HEK293 (cell line): Measurements from ENCODE around the gene LASP1NB.

ENCODE experiments used
- CTCF ChIA-PET: fragments of 350-600 bp; formaldehyde crosslinking; extraction: SDS; loops from one replicate; lab custom pipeline; 2021; ENCODE audit warnings: antibody characterized with exemption; lab: Yijun Ruan, JAX
- POLR2A ChIA-PET: fragments of 300-600 bp; formaldehyde crosslinking; extraction: SDS; loops from one replicate; lab custom pipeline; 2020; ENCODE audit warnings: antibody characterized with exemption, inconsistent platforms; lab: Yijun Ruan, JAX
- H3K27ac ChIP-seq: fragments of 200-500 bp; sonication (Bioruptor generic); 2 replicates; pipeline ENCODE4 v1.5.1; 2014; ENCODE audit warnings: low read depth, low read length, control low read depth, inconsistent platforms; ENCODE audit errors: extremely low read depth
- H3K36me3 ChIP-seq, 2 experiments: fragments of 200-500 bp in 1 of 2; sonication (Bioruptor generic) in 1 of 2; 1 replicate in 1 of 2; 2 replicates in 1 of 2; pipeline ENCODE4 v1.5.1; 2014 to 2017; ENCODE audit warnings: inconsistent platforms in 2 of 2, low read length in 2 of 2; ENCODE audit not compliant: control insufficient read depth in 2 of 2, insufficient read depth in 1 of 2
- H3K4me1 ChIP-seq: fragments of 200-500 bp; sonication (Bioruptor generic); 2 replicates; pipeline ENCODE4 v1.5.1; 2014; ENCODE audit warnings: mild to moderate bottlenecking, low read length, inconsistent platforms; ENCODE audit not compliant: control insufficient read depth, insufficient read depth
- H3K4me3 ChIP-seq: 2 replicates; pipeline ENCODE4 v1.5.1; 2011; ENCODE audit warnings: low read depth, mild to moderate bottlenecking, control low read depth, low read length, moderate library complexity
- H3K9me3 ChIP-seq: fragments of 200-500 bp; sonication (Bioruptor generic); 2 replicates; pipeline ENCODE4 v1.5.1; 2014; ENCODE audit warnings: low read depth, low read length, inconsistent platforms; ENCODE audit not compliant: control insufficient read depth, insufficient read depth
- HIC1 ChIP-seq: fragments of 450-650 bp; formaldehyde crosslinking; IDR thresholded peaks from 2 replicates; pipeline ENCODE4 v1.5.1; 2016; ENCODE audit warnings: missing biosample characterization, missing genetic modification characterization
- MYNN ChIP-seq: fragments of 450-650 bp; formaldehyde crosslinking; IDR thresholded peaks from 2 replicates; pipeline ENCODE4 v1.5.1; 2016; ENCODE audit warnings: missing biosample characterization, missing genetic modification characterization, borderline replicate concordance
- TRIM28 ChIP-seq: IDR thresholded peaks from 2 replicates; pipeline ENCODE4 v1.6.1; 2011; ENCODE audit warnings: low read length, control low read depth, borderline replicate concordance
- ZBTB17 ChIP-seq: fragments of 450-650 bp; formaldehyde crosslinking; IDR thresholded peaks from 2 replicates; pipeline ENCODE4 v1.5.1; 2016; ENCODE audit warnings: missing biosample characterization, missing genetic modification characterization
- ZBTB21 ChIP-seq: fragments of 450-650 bp; formaldehyde crosslinking; IDR thresholded peaks from 2 replicates; pipeline ENCODE4 v1.5.1; 2017; ENCODE audit warnings: missing biosample characterization, missing genetic modification characterization
- ZBTB49 ChIP-seq: fragments of 450-650 bp; formaldehyde crosslinking; IDR thresholded peaks from 2 replicates; pipeline ENCODE4 v1.5.1; 2016; ENCODE audit warnings: missing biosample characterization, missing genetic modification characterization, low read depth
- ZNF133 ChIP-seq: fragments of 450-650 bp; formaldehyde crosslinking; IDR thresholded peaks from 2 replicates; pipeline ENCODE4 v1.5.1; 2016; ENCODE audit warnings: missing biosample characterization, missing genetic modification characterization
- ZNF140 ChIP-seq: fragments of 450-650 bp; formaldehyde crosslinking; IDR thresholded peaks from 2 replicates; pipeline ENCODE4 v1.5.1; 2016; ENCODE audit warnings: missing biosample characterization, missing genetic modification characterization
- ZNF202 ChIP-seq: fragments of 450-650 bp; formaldehyde crosslinking; IDR thresholded peaks from 2 replicates; pipeline ENCODE4 v1.5.1; 2016; ENCODE audit warnings: missing biosample characterization, missing genetic modification characterization, borderline replicate concordance
- ZNF214 ChIP-seq: fragments of 450-650 bp; formaldehyde crosslinking; IDR thresholded peaks from 2 replicates; pipeline ENCODE4 v1.5.1; 2017; ENCODE audit warnings: missing biosample characterization, mild to moderate bottlenecking, missing genetic modification characterization, borderline replicate concordance
- ZNF23 ChIP-seq: fragments of 450-650 bp; formaldehyde crosslinking; IDR thresholded peaks from 2 replicates; pipeline ENCODE4 v1.5.1; 2016; ENCODE audit warnings: missing biosample characterization, missing genetic modification characterization, borderline replicate concordance
- ZNF24 ChIP-seq: fragments of 450-650 bp; formaldehyde crosslinking; IDR thresholded peaks from 2 replicates; pipeline ENCODE4 v1.5.1; 2016; ENCODE audit warnings: missing biosample characterization, missing genetic modification characterization
- ZNF266 ChIP-seq: fragments of 450-650 bp; formaldehyde crosslinking; IDR thresholded peaks from 2 replicates; pipeline ENCODE4 v1.5.1; 2016; ENCODE audit warnings: missing biosample characterization, missing genetic modification characterization, low read depth
- ZNF398 ChIP-seq: fragments of 450-650 bp; formaldehyde crosslinking; IDR thresholded peaks from 2 replicates; pipeline ENCODE4 v1.5.1; 2017; ENCODE audit warnings: missing biosample characterization, missing genetic modification characterization
- ZNF433 ChIP-seq: fragments of 450-650 bp; formaldehyde crosslinking; IDR thresholded peaks from 2 replicates; pipeline ENCODE4 v1.5.1; 2016; ENCODE audit warnings: missing biosample characterization, missing genetic modification characterization, low read depth
- ZNF473 ChIP-seq: fragments of 450-650 bp; formaldehyde crosslinking; IDR thresholded peaks from 2 replicates; pipeline ENCODE4 v1.5.1; 2017; ENCODE audit warnings: missing biosample characterization, missing genetic modification characterization
- ZNF513 ChIP-seq: fragments of 450-650 bp; IDR thresholded peaks from 2 replicates; pipeline ENCODE4 v1.5.1; 2018; ENCODE audit warnings: missing biosample characterization, missing genetic modification characterization
- ZNF529 ChIP-seq: fragments of 450-650 bp; formaldehyde crosslinking; IDR thresholded peaks from 2 replicates; pipeline ENCODE4 v1.5.1; 2017; ENCODE audit warnings: missing genetic modification characterization, missing biosample characterization; ENCODE audit not compliant: insufficient replicate concordance
- ZNF544 ChIP-seq: fragments of 450-650 bp; formaldehyde crosslinking; IDR thresholded peaks from 2 replicates; pipeline ENCODE4 v1.5.0; 2017; ENCODE audit warnings: missing biosample characterization, missing genetic modification characterization
- ZNF658 ChIP-seq: fragments of 450-650 bp; formaldehyde crosslinking; IDR thresholded peaks from 2 replicates; pipeline ENCODE4; 2016; ENCODE audit warnings: missing biosample characterization, missing genetic modification characterization
- ZSCAN5A ChIP-seq: fragments of 450-650 bp; formaldehyde crosslinking; IDR thresholded peaks from 2 replicates; pipeline ENCODE4 v1.5.1; 2016; ENCODE audit warnings: missing biosample characterization, missing genetic modification characterization

LASP1NB gene

GRCh38 chr17:38892620-38893019 is 32.8 kb upstream of the LASP1NB start:
- CTCF ChIA-PET = no interaction called here
- Histone ChIP-seq H3K36me3 (peaks cover 0 to 57% of the 10 kb centered on the region in 2 experiments; a peak in 2 of 3 replicates), H3K9me3 (no peaks in the 10 kb centered on the region), H3K4me1 (no peaks in the 10 kb centered on the region), H3K27ac (no peak overlapping the region), H3K4me3 (no peak overlapping the region)
- POLR2A ChIA-PET = interaction anchor here (0.8 kb wide), 1 partner anchor 46 kb away, joined by 3 read pairs; no protein-coding TSS in a partner anchor
- TF ChIP-seq ZNF658 (tag by site-specific recombination) (no peak), ZNF140 (tag by site-specific recombination) (no peak), ZNF398 (no peak), ZNF473 (tag by site-specific recombination) (no peak), ZNF202 (tag by site-specific recombination) (no peak)

GRCh38 chr17:38893113-38893512 is 32.3 kb upstream of the LASP1NB start:
- Histone ChIP-seq H3K36me3 (peaks cover 0 to 56% of the 10 kb centered on the region in 2 experiments; a peak in 2 of 3 replicates), H3K4me1 (no peaks in the 10 kb centered on the region), H3K9me3 (no peaks in the 10 kb centered on the region), H3K27ac (no peak overlapping the region), H3K4me3 (no peak overlapping the region)
- CTCF ChIA-PET = interaction anchor here (0.7 kb wide), 2 partner anchors 15 to 282 kb away, joined by 4 read pairs; no protein-coding TSS in a partner anchor
- TF ChIP-seq ZNF544 (tag by site-specific recombination) (no peak), ZNF266 (tag by site-specific recombination) (no peak), ZBTB21 (tag by site-specific recombination) (no peak), ZNF133 (tag by site-specific recombination) (no peak), MYNN (tag by site-specific recombination) (no peak), ZSCAN5A (tag by site-specific recombination) (no peak), ZBTB17 (tag by site-specific recombination) (no peak), TRIM28 (no peak), ZNF24 (tag by site-specific recombination) (no peak), ZNF214 (tag by site-specific recombination) (no peak)
- POLR2A ChIA-PET = interaction anchor here (0.8 to 1.0 kb wide), 3 partner anchors 23 to 46 kb away, joined by 3 to 4 read pairs (median 4); partner anchors contain the start of gene LASP1

- H3K9me3 ChIP-seq = no peaks in the 10 kb centered on the region
- H3K27ac ChIP-seq = no peak overlapping the region
- no peaks in the 10 kb centered on the region for H3K4me1 ChIP-seq
- CTCF ChIA-PET = interaction anchor here (0.6 to 0.7 kb wide), 3 partner anchors 15 to 281 kb away, joined by 3 to 4 read pairs (median 4); no protein-coding TSS in a partner anchor
- POLR2A ChIA-PET = interaction anchor here (0.8 to 1.4 kb wide), 4 partner anchors 14 to 47 kb away, joined by 3 to 4 read pairs (median 4); partner anchors contain the start of gene LASP1
- peaks cover 0 to 60% of the 10 kb centered on the region in 2 experiments; a peak in 2 of 3 replicates for H3K36me3 ChIP-seq
- H3K4me3 ChIP-seq = no peak overlapping the region
- TF ChIP-seq ZNF513 (tag by site-specific recombination) (no peak), HIC1 (tag by site-specific recombination) (no peak), ZNF433 (tag by site-specific recombination) (no peak), ZNF23 (tag by site-specific recombination) (no peak), ZBTB49 (tag by site-specific recombination) (no peak), ZNF529 (tag by site-specific recombination) (no peak)
These were observed 31.8 kb upstream of the LASP1NB start for GRCh38 chr17:38893607-38894006.
